Upper lobe of left lung (tissue), 4 donors: ENCODE results near the gene MT1B.

Experiments used
- CTCF ChIP-seq, 6 experiments: fragments of 450-650 bp in 4 of 6; fragments of 200-600 bp in 2 of 6; sonication (generic) in 2 of 6; IDR thresholded peaks; one replicate each; pipeline ENCODE4 v1.5.1; 2016 to 2019; ENCODE audit warnings: antibody characterized with exemption in 6 of 6
- POLR2A ChIP-seq, 4 donors: fragments of 450-650 bp; IDR thresholded peaks; one replicate each; pipeline ENCODE4 v1.5.1; 2016 to 2017; ENCODE audit warnings: antibody characterized with exemption in 4 of 4, mild to moderate bottlenecking in 2 of 4
- POLR2AphosphoS5 ChIP-seq, 2 donors: sonication (generic); formaldehyde crosslinking; IDR thresholded peaks; one replicate each; pipeline ENCODE4 v1.5.1; 2017; ENCODE audit warnings: antibody characterized with exemption in 2 of 2

DNA sequence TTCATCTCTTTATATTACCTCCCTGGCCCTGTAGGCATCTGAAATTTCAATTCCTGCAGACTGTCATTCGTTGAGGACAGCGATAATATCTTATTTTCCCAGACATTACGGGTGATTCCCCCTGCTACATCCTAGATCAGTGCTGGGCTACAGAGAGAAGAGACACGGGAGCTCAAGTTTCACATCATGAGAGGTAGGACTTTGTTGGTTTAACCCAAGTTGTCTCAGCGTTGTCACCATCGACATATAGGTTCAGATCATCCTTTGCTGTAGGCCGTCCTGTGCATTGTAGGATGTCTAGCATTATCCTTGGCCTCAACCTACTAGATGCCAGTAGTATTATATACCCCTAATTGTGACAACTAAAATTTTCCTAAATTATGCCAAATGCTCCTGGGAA is 49.8 kb downstream of the MT1B start:
- TF ChIP-seq CTCF (IDR thresholded peaks at IDR 0.05) (no peak), POLR2AphosphoS5 (IDR thresholded peaks at IDR 0.05) (no peak), POLR2A (IDR thresholded peaks at IDR 0.05) (no peak)
